IMR-90 (cell line): Measurements from ENCODE around the gene PRR18. TPM values are rescaled to one million over a fixed set of nuclear protein-coding genes. Genes with fewer than 3 reads are reported as not detected.

Experiments
- ATAC-seq: fragments of 200-7000 bp; cut with Tn5 transposase; 2 replicates; pipeline ENCODE4 v1.9.1; 2020; ENCODE audit warnings: low read depth, mild to moderate bottlenecking, moderate library complexity
- BruUV-seq: library from RNA; stranded (reverse); fragments of 400-500 nt; replicated peaks from 2 replicates; lab custom pipeline; 2021; lab: Mats Ljungman, UMichigan
- CTCF ChIA-PET: fragments of 300-600 bp; formaldehyde crosslinking; extraction: SDS; loops from one replicate; lab custom pipeline; 2021; ENCODE audit warnings: antibody characterized with exemption; lab: Yijun Ruan, JAX
- POLR2A ChIA-PET: fragments of 300-600 bp; sonication (Branson Sonifier 250); formaldehyde crosslinking; loops from one replicate; lab custom pipeline; 2022; ENCODE audit warnings: antibody characterized with exemption; ENCODE audit not compliant: unreplicated experiment; lab: Charles Lee
- DNase-seq: peaks from one replicate; pipeline ENCODE4 v3.0.0; 2013
- H2AFZ ChIP-seq: replicated peaks from 2 replicates; pipeline ENCODE3; 2013; ENCODE audit warnings: low read length, mild to moderate bottlenecking; ENCODE audit not compliant: poor library complexity
- H2AK5ac ChIP-seq: 2 replicates; pipeline ENCODE4 v1.6.1; 2013; ENCODE audit warnings: low read depth, low read length, inconsistent platforms
- H2AK9ac ChIP-seq: replicated peaks from 2 replicates; pipeline ENCODE3; 2013; ENCODE audit warnings: mild to moderate bottlenecking, low read depth, low read length, moderate library complexity; ENCODE audit not compliant: poor library complexity
- H2BK120ac ChIP-seq: 2 replicates; pipeline ENCODE4 v1.6.1; 2013; ENCODE audit warnings: low read depth, low read length, inconsistent platforms
- H2BK15ac ChIP-seq: 3 replicates; pipeline ENCODE4 v1.6.1; 2013; ENCODE audit warnings: low read depth, low read length, inconsistent platforms
- H2BK20ac ChIP-seq: 2 replicates; pipeline ENCODE4 v1.6.1; 2013; ENCODE audit warnings: low read depth, mild to moderate bottlenecking, inconsistent platforms, low read length, moderate library complexity
- H2BK5ac ChIP-seq: 2 replicates; pipeline ENCODE4 v1.6.1; 2013; ENCODE audit warnings: mild to moderate bottlenecking, low read depth, low read length, inconsistent platforms; ENCODE audit not compliant: poor library complexity, severe bottlenecking
- H3K14ac ChIP-seq: replicated peaks from 2 replicates; pipeline ENCODE4 v1.6.1; 2013; ENCODE audit warnings: low read depth, low read length, inconsistent platforms
- H3K18ac ChIP-seq: 2 replicates; pipeline ENCODE4 v1.6.1; 2013; ENCODE audit warnings: low read depth, low read length, control low read depth
- H3K23ac ChIP-seq: 2 replicates; pipeline ENCODE4 v1.6.1; 2013; ENCODE audit warnings: low read depth, low read length, inconsistent platforms
- H3K27ac ChIP-seq: 2 replicates; pipeline ENCODE4 v1.5.1; 2013; ENCODE audit warnings: mild to moderate bottlenecking, control low read depth, low read length; ENCODE audit not compliant: insufficient read depth
- H3K27me3 ChIP-seq: 2 replicates; pipeline ENCODE4 v1.6.1; 2013; ENCODE audit warnings: low read length; ENCODE audit not compliant: control insufficient read depth, insufficient read depth
- H3K36me3 ChIP-seq: 2 replicates; pipeline ENCODE4 v1.6.1; 2013; ENCODE audit warnings: low read length, mixed read lengths; ENCODE audit not compliant: control insufficient read depth, insufficient read depth
- H3K4ac ChIP-seq: 2 replicates; pipeline ENCODE4 v1.6.1; 2013; ENCODE audit warnings: low read depth, low read length, inconsistent platforms
- H3K4me1 ChIP-seq: 2 replicates; pipeline ENCODE4 v1.6.1; 2013; ENCODE audit warnings: low read length, mixed read lengths; ENCODE audit not compliant: control insufficient read depth, insufficient read depth
- H3K4me2 ChIP-seq: 2 replicates; pipeline ENCODE4 v1.6.1; 2013; ENCODE audit warnings: low read depth, mild to moderate bottlenecking, control low read depth, low read length, moderate library complexity
- H3K4me3 ChIP-seq: 2 replicates; pipeline ENCODE4 v1.5.1; 2013; ENCODE audit warnings: low read depth, mild to moderate bottlenecking, control low read depth, low read length, moderate library complexity; ENCODE audit not compliant: insufficient read depth
- H3K56ac ChIP-seq: 2 replicates; pipeline ENCODE4 v1.6.1; 2013; ENCODE audit warnings: low read length, inconsistent platforms; ENCODE audit not compliant: insufficient read depth; ENCODE audit errors: extremely low read depth
- H3K79me1 ChIP-seq, 2 experiments: 2 replicates each; pipeline ENCODE4 v1.6.1; 2013; ENCODE audit warnings: low read length in 2 of 2, inconsistent platforms in 1 of 2, low read depth in 1 of 2
- H3K9ac ChIP-seq: 2 replicates; pipeline ENCODE4 v1.6.1; 2013; ENCODE audit warnings: low read depth, low read length, control low read depth
- H3K9me1 ChIP-seq: 2 replicates; pipeline ENCODE4 v1.6.1; 2013; ENCODE audit warnings: low read length, inconsistent platforms; ENCODE audit not compliant: insufficient read depth
- H3K9me3 ChIP-seq: 2 replicates; pipeline ENCODE4 v1.6.1; 2013; ENCODE audit warnings: low read length; ENCODE audit not compliant: control insufficient read depth, insufficient read depth
- H4K20me1 ChIP-seq: 2 replicates; pipeline ENCODE4 v1.6.1; 2013; ENCODE audit warnings: low read length, inconsistent platforms; ENCODE audit not compliant: insufficient read depth
- H4K5ac ChIP-seq: 2 replicates; pipeline ENCODE4 v1.6.1; 2013; ENCODE audit warnings: mild to moderate bottlenecking, low read depth, low read length, control low read depth
- H4K8ac ChIP-seq, 2 experiments: 2 replicates each; pipeline ENCODE4 v1.6.1; 2013; ENCODE audit warnings: low read depth in 2 of 2, low read length in 2 of 2, control low read depth in 1 of 2, inconsistent platforms in 1 of 2
- H4K91ac ChIP-seq: 2 replicates; pipeline ENCODE4 v1.6.1; 2013; ENCODE audit warnings: low read depth, low read length, inconsistent platforms; ENCODE audit not compliant: insufficient read depth
- CHD1 ChIP-seq: IDR thresholded peaks from 2 replicates; pipeline ENCODE4 v1.6.1; 2012; ENCODE audit warnings: low read depth, low read length, improper control_type of control experiment
- CTCF ChIP-seq: conservative IDR thresholded peaks from 2 replicates; pipeline ENCODE4 v1.5.1; 2012; ENCODE audit warnings: mild to moderate bottlenecking, low read depth, low read length, improper control_type of control experiment
- FOS ChIP-seq: fragments of 150-350 bp; IDR thresholded peaks from 2 replicates; pipeline ENCODE4 v1.6.1; 2016; ENCODE audit warnings: low read depth, low read length
- MAFK ChIP-seq: IDR thresholded peaks from 2 replicates; pipeline ENCODE4 v1.6.1; 2012; ENCODE audit warnings: low read depth, low read length, improper control_type of control experiment
- MAZ ChIP-seq: IDR thresholded peaks from 2 replicates; pipeline ENCODE4 v1.6.1; 2012; ENCODE audit warnings: low read depth, mild to moderate bottlenecking, low read length, improper control_type of control experiment, moderate library complexity, borderline replicate concordance
- MXI1 ChIP-seq: IDR thresholded peaks from 2 replicates; pipeline ENCODE4 v1.6.1; 2012; ENCODE audit warnings: low read depth, mild to moderate bottlenecking, low read length, moderate library complexity, borderline replicate concordance
- RAD21 ChIP-seq: IDR thresholded peaks from 2 replicates; pipeline ENCODE4 v1.6.1; 2012; ENCODE audit warnings: low read length, improper control_type of control experiment
- RCOR1 ChIP-seq: IDR thresholded peaks from 2 replicates; pipeline ENCODE4 v1.6.1; 2012; ENCODE audit warnings: mild to moderate bottlenecking, low read length, improper control_type of control experiment; ENCODE audit not compliant: insufficient replicate concordance
- RFX5 ChIP-seq: IDR thresholded peaks from 2 replicates; pipeline ENCODE4 v1.8.0; 2012; ENCODE audit warnings: low read depth, mild to moderate bottlenecking, low read length, moderate library complexity
- USF2 ChIP-seq: fragments of 150-350 bp; IDR thresholded peaks from 2 replicates; pipeline ENCODE4 v1.6.1; 2017; ENCODE audit warnings: mild to moderate bottlenecking, antibody characterized with exemption, low read length, low read depth
- WGBS, 2 experiments: methylation state at CpG; one replicate each; pipeline versions ENCODE4 v1.1.5 to v1.1.7; 2013; ENCODE audit warnings: missing lambda C conversion rate in 2 of 2; ENCODE audit not compliant: insufficient read length in 1 of 2; ENCODE audit errors: extremely low coverage in 2 of 2; 5-methylcytosine and 5-hydroxymethylcytosine counted together
- dilution Hi-C: fragments of 300-500 bp; cut with HindIII; formaldehyde crosslinking; loops from one replicate; pipeline ENCODE4 v1.14.3; 2018; ENCODE audit warnings: low sequenced_read_pairs; ENCODE audit not compliant: unreplicated experiment
- in situ Hi-C: fragments of 300-500 bp; cut with MboI; formaldehyde crosslinking; loops from 3 replicates; pipeline ENCODE4 v1.14.3; 2019; ENCODE audit warnings: low sequenced_read_pairs, inconsistent platforms, mixed read lengths
- intact Hi-C: fragments of 100-400 bp; cut with micrococcal nuclease; formaldehyde crosslinking; loops from 2 replicates; pipeline ENCODE4 v1.10.0; 2022
- polyA plus RNA-seq, 3 experiments: library from polyadenylated mRNA; depleted of rRNA; stranded (reverse); fragments of >200 nt; gene quantifications; 2 replicates each; pipeline ENCODE4 v1.2.3, GENCODE V29; 2012; ENCODE audit warnings: low replicate concordance in 1 of 3
- total RNA-seq: library from RNA; depleted of rRNA; stranded (reverse); fragments of >200 nt; gene quantifications from 2 replicates; pipeline ENCODE4 v1.2.3, GENCODE V29; 2012

PRR18 gene
- total and polyA plus RNA-seq, 2 of the 4 experiments (the other 2 are of a cell fraction) = not detected

GRCh38 chr6:166278579-166279392 lies 29.4 kb downstream of the PRR18 start:
- Histone ChIP-seq H3K4me3 (no peak overlapping the region), H3K4me1 (no peaks in the 10 kb centered on the region), H4K91ac (no peak overlapping the region), H2AK5ac (no peak overlapping the region), H3K79me1 (no peaks in the 10 kb centered on the region), H3K9me1 (no peaks in the 10 kb centered on the region), H3K4ac (no peak overlapping the region), H3K4me2 (no peak overlapping the region), H4K5ac (no peak overlapping the region), H3K27me3 (peaks cover 14% of the 10 kb centered on the region), H2BK5ac (no peak overlapping the region), H3K14ac (no peak overlapping the region), H2BK20ac (no peak overlapping the region), H3K18ac (no peak overlapping the region), H3K9me3 (no peaks in the 10 kb centered on the region), H3K23ac (no peak overlapping the region), H2BK15ac (no peak overlapping the region), H4K20me1 (no peaks in the 10 kb centered on the region), H3K56ac (no peak overlapping the region), H4K8ac (no peak overlapping the region), H2AFZ (no peak overlapping the region), H2AK9ac (no peak overlapping the region), H2BK120ac (no peak overlapping the region), H3K36me3 (no peaks in the 10 kb centered on the region), H3K27ac (no peak overlapping the region), H3K9ac (no peak overlapping the region)
- TF ChIP-seq MAZ (no peak), MXI1 (no peak), FOS (no peak), CTCF (no peak), RFX5 (no peak), MAFK (no peak), RAD21 (no peak), USF2 (no peak), CHD1 (no peak), RCOR1 (no peak)
- no peak for ATAC-seq
- in situ Hi-C loops = loop anchor here (5.0 kb wide), 1 partner anchor 119 kb away; no protein-coding TSS in a partner anchor
- POLR2A ChIA-PET = no interaction called here
- dilution Hi-C loops = no loop called here
- WGBS, 2 experiments = 58% methylated on average over 5 of the region's 8 CpGs; no CpG with 5 or more reads in 1 of the 2 experiments
- no TSS peak for BruUV-seq
- CTCF ChIA-PET = no interaction called here
- intact Hi-C loops = loop anchor here (5.0 kb wide), 1 partner anchor 104 kb away; the partner anchor contains the start of gene MPC1
- DNase-seq = no peak
